ENCODE data around the gene ABCG2. TPM values are rescaled to one million over a fixed set of nuclear protein-coding genes. Genes with fewer than 3 reads are reported as not detected.

The ABCG2 gene
- total RNA-seq, 1 experiment from 2014 or later: 24.6 TPM

GRCh38 chr4:88166608-88167007 is 8.2 kb upstream of the ABCG2 start:
- CTCF ChIA-PET: interaction anchor here (0.6 kb wide), 1 partner anchor 62 kb away, joined by 4 read pairs; no protein-coding TSS in a partner anchor
- H3K36me3 ChIP-seq (ENCODE audit: low read depth): no peaks in the 10 kb centered on the region
- TF ChIP-seq CTCF (conservative IDR thresholded peaks at IDR 0.05): no peak
- no peak for TF ChIP-seq EZH2 (IDR thresholded peaks at IDR 0.05; ENCODE audit: low read depth)
- H3K4me3 ChIP-seq: no peak overlapping the region
- intact Hi-C loops (cut with micrococcal nuclease; ENCODE audit: unreplicated experiment): no loop called here
- H3K27ac ChIP-seq: no peak overlapping the region
- peaks cover 8% of the 10 kb centered on the region for H3F3A ChIP-seq (ENCODE audit: insufficient read depth, low read depth)
- POLR2A ChIA-PET (ENCODE audit: unreplicated experiment): no interaction called here
- H4K20me1 ChIP-seq (ENCODE audit: insufficient read depth): no peaks in the 10 kb centered on the region
- no TSS peak for BruUV-seq (replicated peaks)
- H3K4me2 ChIP-seq: no peak overlapping the region
- H3K9me3 ChIP-seq (ENCODE audit: insufficient read depth, low read depth): no peaks in the 10 kb centered on the region
- no peaks in the 10 kb centered on the region for H3K9me2 ChIP-seq (ENCODE audit: insufficient read depth)
- no peak overlapping the region for H2AFZ ChIP-seq
- no peak for DNase-seq
- peaks cover 13% of the 10 kb centered on the region for H3K4me1 ChIP-seq (replicated peaks; ENCODE audit: insufficient read depth)
- no peaks in the 10 kb centered on the region for H3K79me2 ChIP-seq (ENCODE audit: low read depth)
- no peaks in the 10 kb centered on the region for H3K27me3 ChIP-seq (ENCODE audit: insufficient read depth, low read depth)

- DNase-seq: no peak
- intact Hi-C loops (cut with micrococcal nuclease; ENCODE audit: unreplicated experiment): no loop called here
- Histone ChIP-seq H3K27ac (no peak overlapping the region), H3K4me2 (no peak overlapping the region), H3K9me3 (ENCODE audit: insufficient read depth, low read depth) (no peaks in the 10 kb centered on the region), H3K36me3 (ENCODE audit: low read depth) (no peaks in the 10 kb centered on the region), H3K4me3 (no peak overlapping the region), H3F3A (ENCODE audit: insufficient read depth, low read depth) (peaks cover 8% of the 10 kb centered on the region), H2AFZ (no peak overlapping the region), H3K79me2 (ENCODE audit: low read depth) (no peaks in the 10 kb centered on the region), H3K4me1 (replicated peaks; ENCODE audit: insufficient read depth) (peaks cover 26% of the 10 kb centered on the region), H3K27me3 (ENCODE audit: insufficient read depth, low read depth) (no peaks in the 10 kb centered on the region), H3K9me2 (ENCODE audit: insufficient read depth) (no peaks in the 10 kb centered on the region), H4K20me1 (ENCODE audit: insufficient read depth) (no peaks in the 10 kb centered on the region)
- ChIA-PET CTCF (no interaction called here), POLR2A (ENCODE audit: unreplicated experiment) (no interaction called here)
- TF ChIP-seq CTCF (conservative IDR thresholded peaks at IDR 0.05) (no peak), EZH2 (IDR thresholded peaks at IDR 0.05; ENCODE audit: low read depth) (no peak)
- no TSS peak for BruUV-seq (replicated peaks)
These were observed 4.9 kb upstream of the ABCG2 start for GRCh38 chr4:88163336-88163735.

- intact Hi-C loops (cut with micrococcal nuclease; ENCODE audit: unreplicated experiment): no loop called here
- no peaks in the 10 kb centered on the region for H3K9me3 ChIP-seq (ENCODE audit: insufficient read depth, low read depth)
- no peaks in the 10 kb centered on the region for H3K27me3 ChIP-seq (ENCODE audit: insufficient read depth, low read depth)
- no peaks in the 10 kb centered on the region for H3K79me2 ChIP-seq (ENCODE audit: low read depth)
- no TSS peak for BruUV-seq (replicated peaks)
- no peaks in the 10 kb centered on the region for H3K9me2 ChIP-seq (ENCODE audit: insufficient read depth)
- H3F3A ChIP-seq (ENCODE audit: insufficient read depth, low read depth): peaks cover 8% of the 10 kb centered on the region
- 0 out of 2 replicates have a peak overlapping the region, but pooled peaks have one; percentile 19 for H3K27ac ChIP-seq
- peak in 1 of 2 experiments; percentile 72 for DNase-seq
- H3K4me3 ChIP-seq: no peak overlapping the region
- peak overlapping the region; percentile 38 for H3K4me2 ChIP-seq
- no peaks in the 10 kb centered on the region for H3K36me3 ChIP-seq (ENCODE audit: low read depth)
- POLR2A ChIA-PET (ENCODE audit: unreplicated experiment): no interaction called here
- TF ChIP-seq CTCF (conservative IDR thresholded peaks at IDR 0.05) (no peak), EZH2 (IDR thresholded peaks at IDR 0.05; ENCODE audit: low read depth) (no peak)
- peaks cover 28% of the 10 kb centered on the region for H3K4me1 ChIP-seq (replicated peaks; ENCODE audit: insufficient read depth)
- no peaks in the 10 kb centered on the region for H4K20me1 ChIP-seq (ENCODE audit: insufficient read depth)
- CTCF ChIA-PET: no interaction called here
- H2AFZ ChIP-seq: no peak overlapping the region
These were observed 4.2 kb upstream of the ABCG2 start for GRCh38 chr4:88162626-88163025.

Data from PC-9 (cell line).